GM21723 (cell line): Measurements from ENCODE around the gene C11orf86.

Experiments
- ATAC-seq: cut with Tn5 transposase; IDR thresholded peaks from one replicate; pipeline ENCODE4 v1.9.1; 2021; ENCODE audit warnings: mild to moderate bottlenecking, moderate library complexity; ENCODE audit not compliant: unreplicated experiment

Gene C11orf86

DNA sequence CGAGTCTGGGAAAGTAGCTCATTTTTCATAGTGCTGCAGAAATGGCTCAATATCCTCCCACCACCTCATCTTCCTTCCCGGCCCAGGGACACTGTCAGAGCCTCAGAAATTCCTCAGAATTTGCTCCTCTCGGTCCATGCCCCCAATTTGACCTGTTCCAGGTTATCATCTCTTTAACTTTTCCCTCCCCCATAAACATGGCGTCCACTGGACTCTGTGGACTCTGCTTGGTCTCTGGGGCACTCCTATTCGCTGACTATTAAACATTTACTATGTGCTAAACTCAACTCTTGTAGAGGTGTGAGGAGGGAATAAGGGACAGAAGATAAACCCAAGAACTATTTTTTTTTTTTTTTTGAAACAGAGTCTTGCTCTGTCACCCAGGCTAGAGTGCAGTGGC lies 8.8 kb upstream of the C11orf86 start:
- no peak for ATAC-seq

DNA sequence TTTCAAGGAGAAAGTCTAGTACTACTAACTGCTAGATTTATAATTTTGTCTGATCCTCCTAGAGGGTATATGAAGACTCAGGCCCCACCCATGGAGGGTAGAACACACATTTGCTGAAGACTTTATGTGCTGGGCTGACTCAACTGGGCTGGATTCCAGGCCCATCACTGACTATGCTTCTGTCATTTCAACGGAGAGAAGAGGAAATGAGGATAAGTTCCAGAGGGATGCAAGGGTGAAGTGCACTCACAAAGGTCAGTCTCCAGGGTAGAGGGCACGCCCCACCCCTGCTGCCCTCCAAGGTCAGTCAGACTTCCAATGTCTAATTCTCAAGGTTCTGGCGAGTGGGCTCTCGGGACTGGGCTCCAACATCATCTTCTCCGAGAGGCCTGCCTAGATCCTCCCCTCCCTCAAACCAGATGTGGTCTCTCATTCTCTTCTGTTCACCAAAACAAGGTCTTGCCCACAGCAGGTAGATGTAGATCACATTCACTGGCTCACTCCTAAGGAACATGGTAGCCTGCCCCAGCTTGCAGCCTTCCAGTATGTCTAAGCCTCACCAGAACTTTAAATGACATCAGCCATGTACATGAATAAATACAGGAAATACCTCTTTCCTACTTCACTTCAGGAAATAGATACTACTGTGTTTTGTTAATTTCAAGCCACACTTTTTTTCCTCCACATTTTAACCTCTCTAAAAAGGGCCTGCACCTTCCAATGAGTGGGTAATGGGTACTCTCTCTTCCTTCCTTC lies 7.3 kb upstream of the C11orf86 start:
- ATAC-seq, result no peak

DNA sequence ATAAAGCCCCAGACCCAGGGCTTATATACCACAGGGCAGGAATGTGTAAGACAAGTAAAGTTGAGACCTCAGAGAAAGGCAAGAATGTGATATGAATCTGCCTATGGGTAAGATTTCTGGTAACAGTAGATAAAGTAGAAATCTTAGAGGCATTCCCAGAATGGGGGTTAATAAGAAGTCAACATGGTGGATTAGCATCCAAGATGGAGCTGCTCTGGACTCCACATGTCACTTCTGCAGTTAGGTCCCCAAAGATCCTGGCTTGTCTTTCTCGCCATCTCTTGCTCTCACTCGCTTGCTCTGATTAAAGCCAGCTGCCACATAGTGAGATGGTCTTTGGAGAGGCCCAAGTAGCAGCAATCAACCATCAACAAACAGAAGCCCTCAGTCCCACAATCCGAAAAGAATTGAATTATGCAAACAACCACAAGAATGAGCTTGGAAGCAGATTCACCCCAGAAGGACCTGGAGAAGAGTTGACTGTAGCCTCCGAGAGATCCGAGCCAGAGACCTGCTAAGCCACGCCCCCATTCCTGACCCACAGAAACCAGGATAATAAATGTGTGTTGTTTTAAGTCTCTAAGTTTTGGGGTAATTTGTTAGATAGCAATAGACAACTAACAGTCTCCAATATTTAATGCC lies 5.4 kb upstream of the C11orf86 start:
- no peak for ATAC-seq

DNA sequence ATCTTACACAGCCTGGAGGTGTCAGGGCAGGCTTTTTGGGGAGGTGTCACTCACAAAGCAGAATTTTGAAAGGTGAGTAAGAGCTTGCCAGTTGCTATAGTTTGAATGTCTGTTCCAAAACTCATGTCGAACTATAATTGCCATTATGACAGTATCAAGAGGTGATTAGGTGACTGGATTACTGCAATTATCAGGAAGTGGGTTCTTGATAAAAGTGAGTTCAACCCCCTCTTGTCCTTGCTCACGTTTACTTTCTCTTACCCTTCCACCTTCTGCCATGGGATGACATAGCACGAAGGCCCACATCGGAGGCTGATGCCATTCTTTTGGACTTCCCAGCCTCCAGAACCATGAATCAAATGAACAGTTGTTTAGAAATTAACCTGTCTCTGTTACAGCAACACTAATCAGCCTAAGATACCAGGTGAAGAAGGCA lies 4.7 kb upstream of the C11orf86 start:
- ATAC-seq, result no peak

DNA sequence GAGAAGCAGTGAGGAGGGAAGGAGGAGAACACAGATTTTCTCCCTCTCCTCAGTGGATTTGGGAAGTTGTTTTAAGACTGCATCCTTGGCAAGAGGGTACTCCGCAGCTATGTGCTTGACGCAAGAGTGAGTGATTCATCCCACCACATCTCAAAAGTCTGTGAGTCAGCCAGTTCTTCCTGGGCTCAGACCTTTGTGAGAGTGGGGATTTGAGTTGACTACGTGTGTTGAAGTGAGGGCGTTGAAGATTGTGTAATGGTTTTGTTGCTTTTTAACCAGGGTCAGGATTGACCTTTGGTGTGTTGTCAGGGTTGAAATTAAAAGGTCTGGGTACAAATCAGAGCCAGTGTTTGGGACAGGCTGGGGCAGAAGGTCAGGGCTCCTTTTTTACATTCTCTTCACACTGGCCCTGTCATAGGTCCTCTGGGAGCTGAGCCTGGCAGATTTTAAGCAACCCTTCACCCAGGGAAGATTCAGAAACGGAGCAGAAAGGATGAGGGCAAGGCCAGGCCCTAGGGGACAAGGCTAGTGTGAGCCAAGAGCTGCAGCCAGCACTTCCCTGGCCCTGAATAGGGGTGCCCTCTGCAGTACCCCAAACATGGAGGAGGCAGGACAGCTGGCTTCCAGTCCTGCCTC lies 4.2 kb upstream of the C11orf86 start:
- ATAC-seq, result no peak

DNA sequence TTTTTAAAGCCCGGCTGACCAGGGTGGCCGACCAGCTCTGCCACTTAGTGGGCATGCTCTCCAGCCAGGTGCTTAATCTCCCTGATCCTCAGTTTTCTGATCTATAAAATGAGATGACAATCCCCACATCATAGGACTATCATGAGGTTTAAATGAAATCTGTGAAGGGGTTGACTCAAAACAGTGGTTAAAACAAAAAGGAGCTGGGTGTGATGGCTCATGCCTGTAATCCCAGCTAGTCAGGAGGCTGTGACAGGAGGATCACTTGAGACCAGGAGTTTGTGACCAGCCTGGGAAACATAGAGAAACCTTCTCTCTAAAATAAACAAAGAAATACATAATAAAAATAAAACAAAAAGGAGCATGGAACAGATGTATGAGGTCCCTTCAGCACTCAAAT lies 3.6 kb upstream of the C11orf86 start:
- no peak for ATAC-seq

DNA sequence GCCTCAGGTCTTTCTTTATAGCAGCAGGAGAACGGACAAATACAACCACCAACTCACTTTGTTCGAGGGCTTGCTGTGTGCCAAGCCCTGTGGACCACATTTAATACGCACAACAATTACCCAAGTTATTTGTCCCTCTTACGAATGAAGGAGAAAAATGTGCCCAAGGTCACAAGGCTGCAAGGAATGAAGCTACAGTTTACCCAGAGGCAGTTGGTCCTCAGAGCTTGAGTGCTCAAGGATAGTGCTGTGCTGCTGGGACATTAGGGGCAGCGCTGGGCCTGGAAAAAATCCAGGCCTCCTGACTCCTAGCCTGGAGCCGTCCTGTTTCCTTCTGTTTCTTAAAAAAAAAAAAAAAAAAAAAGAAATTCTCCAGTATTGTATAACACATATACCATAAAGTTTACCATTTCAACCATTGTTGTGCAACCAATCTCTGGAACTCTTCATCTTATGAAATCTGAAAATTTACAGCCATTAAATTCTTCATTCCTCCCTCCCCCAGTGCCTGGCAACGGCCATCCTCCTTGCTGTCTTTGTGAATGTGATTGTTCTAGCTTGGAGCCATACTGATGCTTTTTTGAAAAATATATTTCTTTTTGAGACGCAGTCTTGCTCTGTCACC lies 1.0 kb upstream of the C11orf86 start:
- no peak for ATAC-seq

DNA sequence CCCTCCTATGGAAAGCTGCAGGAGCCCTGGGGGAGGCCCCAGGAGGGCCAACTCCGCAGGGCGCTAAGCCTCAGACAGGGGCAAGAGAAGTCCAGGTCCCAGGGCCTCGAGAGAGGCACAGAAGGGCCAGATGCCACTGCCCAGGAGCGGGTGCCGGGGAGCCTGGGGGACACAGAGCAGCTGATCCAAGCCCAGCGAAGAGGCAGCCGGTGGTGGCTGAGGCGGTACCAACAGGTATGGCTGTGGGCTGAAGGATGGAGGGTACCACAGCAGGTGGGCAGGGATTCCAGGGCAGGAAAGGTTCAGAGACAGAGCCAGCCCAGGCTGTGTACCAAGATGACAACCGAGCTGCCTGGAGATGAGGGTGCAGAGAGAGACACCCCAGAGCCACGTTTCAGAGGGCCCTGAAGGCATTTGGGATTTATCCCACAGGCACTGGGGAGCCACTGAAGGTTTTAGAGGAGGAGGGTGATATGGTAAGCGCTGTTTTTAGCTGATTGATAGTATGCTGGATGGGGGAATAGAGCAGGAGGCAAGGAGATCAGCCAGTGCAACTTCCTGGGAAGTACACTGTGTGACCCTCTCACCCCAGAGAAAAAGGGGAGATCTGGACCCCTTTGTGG lies 412 bp downstream of the C11orf86 start:
- ATAC-seq, result no peak

DNA sequence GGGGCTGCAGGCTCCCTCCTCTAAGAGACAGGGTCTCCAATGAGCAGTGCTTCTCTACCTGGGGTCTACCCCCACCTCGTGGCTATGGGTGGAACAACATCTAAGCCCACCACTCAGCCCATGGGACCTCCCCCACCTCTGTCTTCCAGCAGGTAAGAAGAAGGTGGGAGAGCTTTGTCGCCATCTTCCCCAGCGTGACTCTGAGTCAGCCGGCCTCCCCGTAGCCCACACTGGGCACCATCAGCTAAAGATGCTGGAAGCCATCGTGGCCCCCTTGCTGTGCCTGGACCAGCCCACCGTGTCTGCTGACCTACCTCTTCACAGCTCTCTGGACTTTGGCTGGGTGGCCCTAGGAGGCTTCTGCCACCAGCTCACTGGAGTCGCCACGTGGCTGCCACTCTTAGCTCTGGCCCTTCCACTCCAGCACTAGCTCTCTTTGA lies 944 bp downstream of the C11orf86 start:
- ATAC-seq, result no peak

DNA sequence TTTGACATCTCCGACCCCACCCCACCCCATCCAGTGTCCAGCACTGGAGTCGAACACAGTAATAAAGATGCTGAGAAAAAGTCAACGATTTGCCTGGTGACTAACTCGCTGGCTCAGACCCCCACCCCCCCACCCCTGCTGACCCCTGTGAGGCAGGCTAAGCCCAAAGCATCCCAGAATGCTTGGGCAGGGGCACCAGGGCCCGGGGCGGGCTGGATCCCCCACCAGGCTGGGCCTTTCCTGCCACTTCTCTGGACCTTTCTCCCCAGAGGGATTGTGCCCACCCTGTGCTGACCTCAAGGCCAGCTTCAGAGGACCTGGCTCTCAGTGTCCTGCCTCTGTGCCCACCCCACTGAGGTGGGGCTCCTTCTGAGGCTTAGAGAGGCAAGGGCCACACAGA lies 1.8 kb downstream of the C11orf86 start:
- no peak for ATAC-seq

DNA sequence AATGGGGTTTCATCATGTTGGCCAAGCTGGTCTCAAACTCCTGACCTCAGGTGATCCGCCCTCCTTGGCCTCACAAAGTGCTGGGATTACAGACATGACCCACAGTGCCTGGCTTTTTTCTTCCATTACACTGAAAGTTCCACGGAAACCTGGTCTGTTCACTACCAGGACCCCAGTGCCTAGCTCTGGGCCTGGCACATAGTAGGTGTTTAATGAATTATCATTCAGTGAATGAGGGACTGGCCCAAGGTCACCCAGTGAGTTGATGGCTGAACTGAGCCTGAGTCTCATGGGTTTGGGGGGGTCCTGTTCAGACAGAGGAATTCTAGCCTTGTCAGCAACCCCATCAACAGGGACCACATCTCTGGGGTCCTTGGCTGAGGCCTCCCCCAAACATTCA lies 3.1 kb downstream of the C11orf86 start:
- ATAC-seq, result no peak

DNA sequence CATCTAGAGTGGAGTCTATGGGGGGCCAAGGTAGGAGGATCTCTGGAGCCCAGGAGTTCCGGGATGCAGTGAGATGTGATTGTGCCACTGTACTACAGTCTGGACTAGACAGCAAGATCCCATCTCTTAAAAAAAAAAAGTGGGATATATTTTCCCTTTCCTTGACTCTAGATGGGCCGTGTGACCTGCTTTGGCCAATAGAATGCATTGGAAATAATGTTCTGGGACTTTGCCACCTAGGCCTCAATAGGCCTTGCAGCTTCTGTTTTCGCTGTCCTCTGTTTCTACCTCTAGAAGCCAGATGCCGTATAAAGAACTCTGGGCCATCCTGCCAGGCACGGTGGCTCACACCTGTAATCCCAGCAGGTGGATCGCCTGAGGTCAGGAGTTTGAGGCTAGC lies 3.6 kb downstream of the C11orf86 start:
- no peak for ATAC-seq

DNA sequence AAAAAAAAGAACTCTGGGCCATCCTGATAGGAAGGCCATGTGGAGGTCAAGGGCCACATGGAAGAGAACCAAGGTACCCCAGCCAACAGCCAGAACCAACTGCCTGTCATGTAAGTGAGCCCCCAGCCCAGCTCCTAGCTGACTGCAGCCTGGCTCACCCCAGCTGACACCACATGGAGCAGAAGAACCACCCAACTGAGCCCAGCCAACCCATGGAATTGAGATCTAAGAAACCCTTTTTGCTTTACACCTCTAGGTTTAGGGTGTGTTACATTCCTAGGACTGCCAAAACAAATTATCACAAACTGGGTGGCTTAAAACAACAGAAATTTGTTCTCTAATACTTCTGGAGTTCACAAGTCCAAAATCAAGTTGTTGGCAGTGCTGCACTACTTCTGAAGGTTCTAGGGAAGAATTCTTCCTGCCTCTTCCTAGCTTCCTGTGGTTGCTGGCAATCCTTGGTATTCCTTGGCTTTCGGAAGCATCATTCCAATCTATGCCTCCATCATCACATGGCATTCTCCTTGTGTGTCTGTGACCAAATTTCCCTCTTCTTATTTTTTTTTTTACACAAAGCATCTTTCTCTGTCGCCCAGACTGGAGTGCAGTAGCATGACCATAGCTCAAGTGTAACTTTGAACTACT lies 4.4 kb downstream of the C11orf86 start:
- ATAC-seq, result no peak

DNA sequence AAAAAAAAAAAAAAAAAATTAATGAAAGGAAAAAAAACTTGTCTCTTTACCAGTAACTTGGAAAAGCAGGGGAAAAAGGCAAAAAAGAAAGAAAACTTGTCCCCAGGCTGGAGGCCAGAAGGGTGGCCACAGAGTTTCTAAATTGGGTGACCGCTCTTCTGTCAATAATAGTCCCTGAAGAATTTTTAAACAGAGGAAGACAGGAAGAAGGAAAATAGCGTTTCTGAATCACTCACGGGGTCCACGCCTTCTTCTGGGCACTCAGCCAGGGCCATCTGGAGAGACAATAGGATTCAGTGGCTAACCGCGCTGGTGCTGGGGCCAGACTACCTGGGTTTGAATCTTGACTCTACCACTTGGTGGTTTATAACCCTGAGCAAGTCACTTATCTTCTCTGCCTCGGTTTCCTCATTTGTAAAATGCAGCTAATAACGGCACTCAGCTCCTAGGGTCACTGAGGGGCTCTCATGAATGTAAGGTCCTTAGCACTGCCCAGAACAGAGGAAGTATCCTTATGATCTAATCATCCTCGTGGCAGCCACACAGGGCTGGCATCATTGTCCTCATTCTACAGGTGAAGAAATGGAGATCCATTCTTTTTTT lies 7.0 kb downstream of the C11orf86 start:
- no peak for ATAC-seq

DNA sequence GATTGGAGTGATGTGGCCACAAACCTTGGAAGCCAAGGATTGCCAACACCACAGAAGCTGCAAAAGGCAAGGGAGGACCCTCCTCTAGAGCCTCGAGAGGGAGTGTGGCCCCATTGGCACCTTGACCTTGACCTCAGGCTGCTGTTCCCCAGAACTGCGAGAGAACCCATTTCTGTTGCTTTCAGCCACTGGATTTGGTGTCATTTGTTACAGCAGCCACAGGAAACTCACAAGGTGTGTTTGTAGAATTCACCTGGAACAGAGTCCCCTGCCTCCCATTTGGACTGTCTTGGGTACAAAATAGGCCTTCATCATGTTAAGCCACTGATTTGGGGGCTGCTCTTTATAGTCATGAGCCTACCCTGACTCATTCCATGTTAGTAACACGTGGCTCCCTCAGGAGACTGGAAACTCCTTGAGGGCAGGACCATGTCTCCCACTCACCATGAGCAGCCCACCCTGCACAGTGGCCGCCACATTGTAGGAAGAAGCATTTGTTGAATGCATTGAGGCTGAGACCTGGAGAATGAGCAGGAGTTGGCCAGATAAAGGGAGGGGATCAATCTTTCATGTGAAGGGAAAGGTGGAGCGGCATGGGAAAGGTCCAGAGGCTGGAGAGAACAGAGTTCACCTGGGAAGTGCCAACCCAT lies 8.3 kb downstream of the C11orf86 start:
- ATAC-seq, result no peak

DNA sequence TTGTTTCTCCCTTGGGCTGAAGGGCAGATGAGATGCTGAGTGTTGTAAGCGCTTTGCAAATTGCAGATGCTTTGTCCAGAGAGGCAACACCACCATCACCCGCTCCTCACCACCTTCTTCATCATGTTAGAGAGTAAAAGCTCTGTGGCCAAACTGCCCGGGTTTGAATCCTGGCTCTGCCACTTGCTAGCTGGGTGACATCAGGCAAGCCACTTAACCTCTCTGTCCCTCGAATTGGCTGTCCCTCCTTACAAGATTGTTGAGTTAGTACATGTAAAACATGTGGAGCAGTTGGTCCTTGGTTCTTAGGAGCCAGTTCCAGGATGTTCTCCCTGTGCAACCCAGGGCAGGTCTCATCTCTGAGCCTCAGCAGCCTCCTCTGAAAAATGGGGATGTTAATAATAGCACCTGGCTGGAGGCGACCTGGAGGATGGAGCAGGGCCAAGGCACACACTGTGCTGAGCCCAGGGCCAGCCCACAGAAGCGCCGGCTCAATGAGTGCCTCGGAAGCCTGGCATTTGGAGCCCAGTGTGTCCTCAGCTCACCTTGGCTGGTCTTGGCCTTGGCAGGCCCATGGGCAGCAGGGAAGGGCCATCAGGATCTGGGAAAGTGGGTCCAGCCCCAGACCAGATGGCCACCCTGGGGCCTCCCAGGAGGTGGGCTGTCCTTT lies 10.5 kb downstream of the C11orf86 start:
- no peak for ATAC-seq

DNA sequence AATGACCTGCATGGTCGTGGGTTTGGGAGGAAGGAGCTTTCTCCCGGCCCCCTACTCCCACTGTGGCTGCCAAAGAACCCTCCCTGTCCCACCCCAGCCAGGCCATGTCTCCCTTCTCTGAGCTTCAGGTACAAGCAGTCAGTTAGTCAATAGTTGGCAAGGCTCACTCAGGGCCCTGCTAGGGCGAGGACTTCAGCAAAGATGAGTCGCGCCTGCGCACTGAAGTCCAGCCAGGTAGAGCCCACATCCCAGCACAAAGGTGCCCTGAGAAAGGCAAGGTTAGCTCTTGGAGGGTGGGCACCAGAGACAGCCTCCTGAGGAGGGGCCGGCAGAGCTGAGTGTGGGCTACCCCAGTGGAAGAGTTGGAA lies 11.1 kb downstream of the C11orf86 start:
- ATAC-seq, result no peak

DNA sequence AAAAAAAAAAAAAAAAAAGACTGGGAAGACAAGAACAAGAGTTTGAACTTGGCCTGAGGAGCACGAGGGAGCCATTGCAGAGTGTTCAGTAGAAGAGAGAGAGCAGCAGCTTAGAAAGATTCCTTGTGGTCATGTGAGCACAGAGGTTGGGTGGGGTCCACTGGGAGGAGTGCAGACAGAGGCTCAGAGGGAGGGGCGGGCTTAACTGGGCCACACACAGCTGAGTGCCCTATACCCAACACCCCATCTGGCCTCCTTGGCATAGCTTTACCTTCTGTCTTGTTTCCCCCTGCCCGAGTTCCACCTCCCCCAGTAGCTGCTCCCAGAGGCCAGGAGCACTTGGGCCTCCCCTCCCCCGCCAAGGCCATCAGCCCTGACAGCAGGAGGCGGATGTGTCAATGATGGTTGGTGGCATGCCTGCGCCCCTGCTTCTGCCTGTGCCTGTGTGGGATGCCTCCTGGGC lies 12.1 kb downstream of the C11orf86 start:
- ATAC-seq, result no peak

DNA sequence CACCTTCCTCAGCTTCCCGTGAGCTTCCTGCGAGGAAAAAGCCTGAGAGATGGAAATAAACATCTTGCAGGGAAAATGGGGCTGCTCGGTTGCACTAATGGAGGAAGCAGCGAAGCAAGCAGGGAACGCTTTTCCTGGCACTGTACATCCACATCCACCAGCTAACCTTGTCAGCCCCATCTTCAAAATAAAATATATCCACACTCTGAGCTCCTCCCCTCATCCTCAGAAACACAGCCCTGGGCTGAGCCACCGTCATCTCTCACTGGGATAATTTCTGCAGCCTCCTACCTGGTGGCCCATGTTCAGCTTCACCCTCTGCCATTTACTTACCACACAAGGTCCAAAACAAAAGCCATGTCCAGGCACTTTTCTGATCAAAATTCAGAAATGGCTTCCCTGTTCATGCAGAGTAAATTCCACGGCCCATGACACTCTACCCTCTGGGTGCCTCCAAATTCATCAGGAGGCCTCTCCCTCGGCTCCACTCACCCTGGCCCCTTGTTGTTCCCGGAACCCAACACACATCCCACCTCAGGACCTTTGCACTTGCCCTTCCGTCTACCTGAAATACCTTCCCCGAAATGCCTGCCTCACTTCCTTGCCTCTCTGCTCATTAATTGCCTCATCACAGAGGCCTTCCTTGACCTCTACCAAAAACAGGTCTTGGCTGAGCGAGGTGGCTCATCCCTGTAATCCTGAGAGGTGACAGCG lies 13.0 kb downstream of the C11orf86 start:
- no peak for ATAC-seq
